Endothelial cell of umbilical vein (primary cell): ENCODE results near the gene SLC16A5. TPM values are rescaled to one million over a fixed set of nuclear protein-coding genes. Genes with fewer than 3 reads are reported as not detected.

Experiments
- BruUV-seq: library from RNA; stranded (reverse); fragments of 400-500 nt; replicated peaks from 2 replicates; lab custom pipeline; 2021; lab: Mats Ljungman, UMichigan
- CTCF ChIA-PET: fragments of 300-600, 350-600 bp; sonication (Branson Sonifier 250); formaldehyde crosslinking; loops from one replicate; lab custom pipeline; 2021; ENCODE audit warnings: antibody characterized with exemption, inconsistent platforms; lab: Charles Lee
- POLR2A ChIA-PET: fragments of 300-600, 350-600 bp; sonication (Branson Sonifier 250); formaldehyde crosslinking; loops from one replicate; lab custom pipeline; 2021; ENCODE audit warnings: antibody characterized with exemption, inconsistent platforms; lab: Charles Lee
- DNase-seq: peaks from one replicate; pipeline ENCODE4 v3.0.0-alpha.2; 2011; ENCODE audit warnings: low read depth, low spot score
- FAIRE-seq: peaks from 2 replicates; lab custom pipeline; 2011; peaks lifted over from hg19 to GRCh38; lab: Jason Lieb, UNC
- H2AFZ ChIP-seq: 2 replicates; pipeline ENCODE4 v1.6.0; 2012; ENCODE audit warnings: low read depth, low read length, control low read depth, inconsistent platforms
- H3K27ac ChIP-seq: 2 replicates; pipeline ENCODE4 v1.5.1; 2011; ENCODE audit warnings: low read depth, mild to moderate bottlenecking, control low read depth, low read length, moderate library complexity; ENCODE audit not compliant: insufficient read depth
- H3K27me3 ChIP-seq, 2 experiments: 2 replicates each; pipeline versions ENCODE4 v1.6.0 to v1.6.1; 2011; ENCODE audit warnings: low read length in 2 of 2, mixed read lengths in 1 of 2; ENCODE audit not compliant: control insufficient read depth in 2 of 2, insufficient read depth in 2 of 2
- H3K36me3 ChIP-seq, 2 experiments: 2 replicates in 1 of 2; 3 replicates in 1 of 2; pipeline ENCODE4 v1.5.1; 2011; ENCODE audit warnings: low read length in 2 of 2, mild to moderate bottlenecking in 1 of 2, moderate library complexity in 1 of 2; ENCODE audit not compliant: control insufficient read depth in 2 of 2, insufficient read depth in 2 of 2; ENCODE audit errors: extremely low read depth in 1 of 2
- H3K4me1 ChIP-seq: 3 replicates; pipeline ENCODE4 v1.5.1; 2011; ENCODE audit warnings: mild to moderate bottlenecking, low read length; ENCODE audit not compliant: control insufficient read depth, insufficient read depth; ENCODE audit errors: extremely low read depth
- H3K4me2 ChIP-seq: 2 replicates; pipeline ENCODE4 v1.6.1; 2011; ENCODE audit warnings: low read length, control low read depth, mixed read lengths; ENCODE audit not compliant: insufficient read depth
- H3K4me3 ChIP-seq, 3 experiments: fragments of 200-600 bp in 1 of 3; sonication (generic), shearing (Covaris generic) in 1 of 3; replicated peaks in 1 of 3; 2 replicates each; pipeline ENCODE4 v1.5.1; 2011 to 2016; ENCODE audit warnings: control low read depth in 3 of 3, low read length in 3 of 3, mild to moderate bottlenecking in 2 of 3, inconsistent platforms in 1 of 3, low read depth in 1 of 3, moderate library complexity in 1 of 3; ENCODE audit not compliant: insufficient read depth in 1 of 3
- H3K79me2 ChIP-seq: 2 replicates; pipeline ENCODE4 v1.6.0; 2012; ENCODE audit warnings: low read length, inconsistent platforms; ENCODE audit not compliant: control insufficient read depth, insufficient read depth
- H3K9ac ChIP-seq: replicated peaks from 2 replicates; pipeline ENCODE3; 2011; ENCODE audit warnings: low read length, control low read depth; ENCODE audit not compliant: insufficient read depth; ENCODE audit errors: extremely low read depth
- H3K9me1 ChIP-seq: replicated peaks from 3 replicates; pipeline ENCODE4 v1.6.0; 2011; ENCODE audit warnings: mild to moderate bottlenecking, low read length; ENCODE audit not compliant: control insufficient read depth, insufficient read depth; ENCODE audit errors: extremely low read depth
- H3K9me3 ChIP-seq: replicated peaks from 2 replicates; pipeline ENCODE4 v1.5.1; 2012; ENCODE audit warnings: low read length, inconsistent platforms; ENCODE audit not compliant: control insufficient read depth, insufficient read depth
- H4K20me1 ChIP-seq: replicated peaks from 2 replicates; pipeline ENCODE3; 2011; ENCODE audit warnings: mild to moderate bottlenecking, low read length; ENCODE audit not compliant: control insufficient read depth, insufficient read depth; ENCODE audit errors: extremely low read depth
- CTCF ChIP-seq, 2 donors: IDR thresholded peaks; 1 replicate in 1 of 2; 2 replicates in 1 of 2; pipeline ENCODE4 v1.5.1; 2011; ENCODE audit warnings: low read length in 2 of 2, mild to moderate bottlenecking in 2 of 2, moderate library complexity in 2 of 2, control low read depth in 1 of 2, inconsistent platforms in 1 of 2, low read depth in 1 of 2; ENCODE audit not compliant: insufficient read depth in 1 of 2; ENCODE audit errors: extremely low read depth in 1 of 2
- EZH2 ChIP-seq: IDR thresholded peaks from 2 replicates; pipeline ENCODE4 v1.6.1; 2012; ENCODE audit warnings: borderline replicate concordance, low read depth, mild to moderate bottlenecking, moderate library complexity, low read length, inconsistent platforms; ENCODE audit not compliant: severe bottlenecking
- FOS ChIP-seq: IDR thresholded peaks from 2 replicates; pipeline ENCODE4 v1.6.1; 2011; ENCODE audit warnings: mild to moderate bottlenecking, low read length, moderate library complexity, borderline replicate concordance; ENCODE audit not compliant: insufficient read depth
- GATA2 ChIP-seq: IDR thresholded peaks from 2 replicates; pipeline ENCODE4 v1.7.0; 2011; ENCODE audit warnings: low read depth, mild to moderate bottlenecking, moderate library complexity, mixed read lengths, low read length; ENCODE audit not compliant: insufficient read length, insufficient read depth
- JUN ChIP-seq: IDR thresholded peaks from 2 replicates; pipeline ENCODE4 v1.6.1; 2011; ENCODE audit warnings: borderline replicate concordance, low read depth; ENCODE audit not compliant: insufficient read length, insufficient read depth
- MAX ChIP-seq: IDR thresholded peaks from 2 replicates; pipeline ENCODE4 v1.6.1; 2011; ENCODE audit not compliant: insufficient read depth, insufficient read length
- MYC ChIP-seq: IDR thresholded peaks from one replicate; pipeline ENCODE4 v1.6.1; 2011; ENCODE audit warnings: mild to moderate bottlenecking, low read depth, low read length
- POLR2A ChIP-seq: IDR thresholded peaks from 2 replicates; pipeline ENCODE4 v1.6.1; 2012; ENCODE audit warnings: low read depth, mild to moderate bottlenecking, control low read depth, low read length
- POLR2AphosphoS5 ChIP-seq: IDR thresholded peaks from 2 replicates; pipeline ENCODE4 v1.6.1; 2012; ENCODE audit warnings: low read depth, mild to moderate bottlenecking, control low read depth, low read length, moderate library complexity; ENCODE audit not compliant: insufficient read depth
- dilution Hi-C: fragments of 300-500 bp; cut with MboI; formaldehyde crosslinking; loops from one replicate; pipeline ENCODE4 v1.15.0; 2019; ENCODE audit warnings: low sequenced_read_pairs; ENCODE audit not compliant: extremely low pct_ligation_motif_present
- intact Hi-C: fragments of 100-400 bp; cut with micrococcal nuclease; formaldehyde crosslinking; loops from one replicate; pipeline ENCODE4 v1.10.0; 2022
- polyA plus RNA-seq, 4 experiments: library from polyadenylated mRNA; depleted of rRNA in 3 of 4; stranded (reverse) in 3 of 4; unstranded in 1 of 4; fragments of >200 nt; gene quantifications; 2 replicates each; pipeline versions ENCODE4 v1.2.1 to v1.2.3, GENCODE V29; 2011 to 2012; ENCODE audit warnings: missing spikeins in 1 of 4
- total RNA-seq: library from RNA; stranded (reverse); gene quantifications from 2 replicates; pipeline ENCODE4 v1.2.3, GENCODE V29; 2021

The SLC16A5 gene
- total and polyA plus RNA-seq, 2 donors (not counting 3 experiments of a cell fraction or from before 2014, with no cell fraction given) = 16.4 to 23.3 TPM

GRCh38 chr17:75048249-75048878 is 39.4 kb upstream of the SLC16A5 start:
- Histone ChIP-seq H3K27me3 (no peaks in the 10 kb centered on the region), H3K9ac (peak overlapping the region; percentile 54), H3K4me3 (peak overlapping the region; percentile 35 to 93 (median 51)), H3K36me3 (peaks cover 6% of the 10 kb centered on the region in 2 experiments), H3K79me2 (peaks cover 8% of the 10 kb centered on the region), H4K20me1 (no peaks in the 10 kb centered on the region), H3K9me1 (no peaks in the 10 kb centered on the region), H2AFZ (no peak overlapping the region), H3K27ac (no peak overlapping the region), H3K4me2 (peak overlapping the region; percentile 59), H3K4me1 (peaks cover 13% of the 10 kb centered on the region), H3K9me3 (no peaks in the 10 kb centered on the region)
- dilution Hi-C loops (no loop called here), intact Hi-C loops (loop anchor here (5.0 to 10.0 kb wide), 3 partner anchors 59 to 466 kb away; partner anchors contain the start of genes ARMC7, CASKIN2, SUMO2 and TSEN54)
- no peak for TF ChIP-seq FOS
- no peak for TF ChIP-seq POLR2A
- TF ChIP-seq CTCF (IDR thresholded peaks at IDR 0.05; ENCODE audit: extremely low read depth in 1 of 2, insufficient read depth in 1 of 2, low read depth in 1 of 2, low read length in 2 of 2) = no peak
- no peak for TF ChIP-seq MAX
- no peak for TF ChIP-seq GATA2
- TF ChIP-seq POLR2AphosphoS5 = no peak
- TF ChIP-seq EZH2 = no peak
- TF ChIP-seq JUN = no peak
- TF ChIP-seq MYC = no peak
- ChIA-PET POLR2A (interaction anchor here (0.6 to 0.8 kb wide), 2 partner anchors 76 to 138 kb away, joined by 3 read pairs; no protein-coding TSS in a partner anchor), CTCF (interaction anchor here (0.7 to 2.7 kb wide), 14 partner anchors 10 to 222 kb away, joined by 3 to 13 read pairs (median 4); partner anchors contain the start of gene MIF4GD)
- FAIRE-seq (no peak), DNase-seq (peak; percentile 25)
- no TSS peak for BruUV-seq
